Common myeloid progenitor, CD34-positive (primary cell): ENCODE data around the gene TNIK.

Source experiments
- CTCF ChIA-PET: fragments of 350-600 bp; sonication (Branson Sonifier 250); formaldehyde crosslinking; loops from one replicate; lab custom pipeline; 2021; ENCODE audit warnings: antibody characterized with exemption; lab: Charles Lee
- POLR2A ChIA-PET: fragments of 350-600 bp; sonication (Branson Sonifier 250); formaldehyde crosslinking; loops from one replicate; lab custom pipeline; 2021; ENCODE audit warnings: antibody characterized with exemption; lab: Charles Lee
- DNase-seq, 3 donors: peaks; one replicate each; pipeline versions ENCODE4 v3.0.0 to v3.0.0-alpha.2; 2013
- H3K27ac ChIP-seq, 2 experiments: 1 replicate in 1 of 2; 2 replicates in 1 of 2; pipeline ENCODE4 v1.7.0; 2013; ENCODE audit warnings: inconsistent platforms in 2 of 2, low read length in 2 of 2, mild to moderate bottlenecking in 2 of 2, low read depth in 1 of 2, moderate library complexity in 1 of 2; ENCODE audit not compliant: severe bottlenecking in 2 of 2, insufficient read depth in 1 of 2, poor library complexity in 1 of 2
- H3K27me3 ChIP-seq, 5 experiments: replicated peaks in 2 of 5; 1 replicate in 3 of 5; 2 replicates in 2 of 5; pipeline versions ENCODE4 v1.6.1 to v1.7.0; 2013; ENCODE audit warnings: low read length in 4 of 5, mild to moderate bottlenecking in 2 of 5, moderate library complexity in 2 of 5, inconsistent platforms in 1 of 5; ENCODE audit not compliant: insufficient read depth in 5 of 5, control insufficient read depth in 4 of 5
- H3K36me3 ChIP-seq, 4 experiments: 1 replicate in 2 of 4; 2 replicates in 2 of 4; pipeline versions ENCODE4 v1.6.1 to v1.7.0; 2013; ENCODE audit warnings: low read length in 3 of 4, control low read depth in 1 of 4, mild to moderate bottlenecking in 1 of 4; ENCODE audit not compliant: control insufficient read depth in 4 of 4, insufficient read depth in 4 of 4
- H3K4me1 ChIP-seq, 4 experiments: 1 replicate in 3 of 4; 2 replicates in 1 of 4; pipeline versions ENCODE4 v1.6.1 to v1.7.1; 2013; ENCODE audit warnings: low read length in 3 of 4, mild to moderate bottlenecking in 3 of 4, control low read depth in 1 of 4, inconsistent platforms in 1 of 4, moderate library complexity in 1 of 4; ENCODE audit not compliant: control insufficient read depth in 4 of 4, insufficient read depth in 4 of 4; ENCODE audit errors: control extremely low read depth in 1 of 4
- H3K4me3 ChIP-seq, 7 experiments: 1 replicate in 4 of 7; 2 replicates in 3 of 7; pipeline versions ENCODE4 v1.5.1 to v1.7.0; 2013; ENCODE audit warnings: mild to moderate bottlenecking in 7 of 7, low read length in 6 of 7, moderate library complexity in 6 of 7, inconsistent platforms in 2 of 7, low read depth in 2 of 7, control low read depth in 1 of 7; ENCODE audit not compliant: insufficient read depth in 4 of 7, control insufficient read depth in 1 of 7; ENCODE audit errors: extremely low read depth in 1 of 7
- H3K9me3 ChIP-seq, 5 experiments: 1 replicate in 4 of 5; 2 replicates in 1 of 5; pipeline versions ENCODE4 v1.6.1 to v1.7.1; 2013; ENCODE audit warnings: low read length in 4 of 5, mild to moderate bottlenecking in 2 of 5, inconsistent platforms in 1 of 5, low read depth in 1 of 5, moderate library complexity in 1 of 5; ENCODE audit not compliant: control insufficient read depth in 4 of 5, insufficient read depth in 2 of 5; ENCODE audit errors: control extremely low read depth in 1 of 5
- WGBS: methylation state at CpG from one replicate; pipeline ENCODE4 v1.1.5; 2013; ENCODE audit not compliant: insufficient coverage; 5-methylcytosine and 5-hydroxymethylcytosine counted together

The TNIK gene

DNA sequence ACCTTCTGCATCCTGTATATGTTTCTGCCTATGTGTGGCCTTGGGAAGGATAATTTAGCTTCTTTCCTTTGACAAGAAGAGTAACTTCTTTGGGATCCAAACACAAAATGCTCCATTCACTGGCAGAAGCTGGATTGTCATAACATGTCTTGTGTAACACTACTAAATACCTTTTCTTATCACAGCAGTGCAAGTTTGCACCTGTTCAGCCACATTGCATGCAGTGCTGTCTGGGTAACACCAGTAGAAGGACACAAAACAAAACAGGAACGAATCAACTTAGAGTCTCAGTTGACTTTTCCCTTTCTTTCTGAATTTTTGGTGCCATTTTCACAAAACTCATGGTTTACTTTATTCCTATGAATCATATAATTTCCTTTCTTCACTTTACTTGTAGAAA, 43.6 kb upstream of the TNIK start:
- peaks cover 0 to 5% (median 0%) of the 10 kb centered on the region in 5 experiments for H3K9me3 ChIP-seq
- H3K36me3 ChIP-seq: no peaks in the 10 kb centered on the region
- H3K27me3 ChIP-seq: no peaks in the 10 kb centered on the region
- ChIA-PET POLR2A (no interaction called here), CTCF (no interaction called here)
- DNase-seq: no peak
- no peak overlapping the region for H3K4me3 ChIP-seq
- no peaks in the 10 kb centered on the region for H3K4me1 ChIP-seq
- WGBS: 100% methylated on average over 1 of the region's 1 CpG
- no peak overlapping the region for H3K27ac ChIP-seq

- Histone ChIP-seq H3K4me1 (no peaks in the 10 kb centered on the region), H3K4me3 (no peak overlapping the region), H3K36me3 (no peaks in the 10 kb centered on the region), H3K27ac (no peak overlapping the region), H3K27me3 (no peaks in the 10 kb centered on the region), H3K9me3 (no peaks in the 10 kb centered on the region)
- ChIA-PET POLR2A (no interaction called here), CTCF (no interaction called here)
- DNase-seq: no peak
- WGBS: no CpG with 5 or more reads among the region's 1 CpG
These were observed 38.7 kb upstream of the TNIK start for GRCh38 chr3:171498921-171499320.

DNA sequence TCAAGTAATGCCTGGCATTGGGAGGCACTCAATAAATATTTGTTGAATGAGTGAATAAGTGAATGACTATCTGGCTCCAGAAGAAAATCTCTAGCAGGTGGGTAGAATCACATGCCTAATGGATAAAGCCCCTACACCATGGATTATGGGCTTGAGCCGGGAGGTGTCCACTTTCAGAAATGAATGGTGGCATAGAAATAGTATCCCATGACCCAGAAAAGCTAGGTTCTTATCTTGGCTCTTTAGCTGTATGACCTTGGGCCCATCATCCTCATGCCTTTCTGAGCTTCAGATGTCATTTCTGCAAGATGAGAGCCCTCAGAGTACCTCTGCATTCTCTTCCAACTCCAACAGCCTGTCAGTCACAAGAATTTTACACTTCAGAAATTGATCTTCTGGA, 37.3 kb upstream of the TNIK start:
- POLR2A ChIA-PET: no interaction called here
- 100% methylated on average over 1 of the region's 1 CpG for WGBS
- DNase-seq: no peak
- CTCF ChIA-PET: no interaction called here
- H3K36me3 ChIP-seq: no peaks in the 10 kb centered on the region
- H3K9me3 ChIP-seq: no peaks in the 10 kb centered on the region
- H3K4me3 ChIP-seq: no peak overlapping the region
- H3K27me3 ChIP-seq: no peaks in the 10 kb centered on the region
- H3K27ac ChIP-seq: no peak overlapping the region
- H3K4me1 ChIP-seq: no peaks in the 10 kb centered on the region

GRCh38 chr3:171495413-171495812, 35.2 kb upstream of the TNIK start:
- Histone ChIP-seq H3K27ac (no peak overlapping the region), H3K36me3 (no peaks in the 10 kb centered on the region), H3K27me3 (no peaks in the 10 kb centered on the region), H3K4me1 (peaks cover 0 to 2% (median 0%) of the 10 kb centered on the region in 4 experiments), H3K9me3 (no peaks in the 10 kb centered on the region), H3K4me3 (no peak overlapping the region)
- ChIA-PET POLR2A (no interaction called here), CTCF (no interaction called here)
- no peak for DNase-seq

DNA sequence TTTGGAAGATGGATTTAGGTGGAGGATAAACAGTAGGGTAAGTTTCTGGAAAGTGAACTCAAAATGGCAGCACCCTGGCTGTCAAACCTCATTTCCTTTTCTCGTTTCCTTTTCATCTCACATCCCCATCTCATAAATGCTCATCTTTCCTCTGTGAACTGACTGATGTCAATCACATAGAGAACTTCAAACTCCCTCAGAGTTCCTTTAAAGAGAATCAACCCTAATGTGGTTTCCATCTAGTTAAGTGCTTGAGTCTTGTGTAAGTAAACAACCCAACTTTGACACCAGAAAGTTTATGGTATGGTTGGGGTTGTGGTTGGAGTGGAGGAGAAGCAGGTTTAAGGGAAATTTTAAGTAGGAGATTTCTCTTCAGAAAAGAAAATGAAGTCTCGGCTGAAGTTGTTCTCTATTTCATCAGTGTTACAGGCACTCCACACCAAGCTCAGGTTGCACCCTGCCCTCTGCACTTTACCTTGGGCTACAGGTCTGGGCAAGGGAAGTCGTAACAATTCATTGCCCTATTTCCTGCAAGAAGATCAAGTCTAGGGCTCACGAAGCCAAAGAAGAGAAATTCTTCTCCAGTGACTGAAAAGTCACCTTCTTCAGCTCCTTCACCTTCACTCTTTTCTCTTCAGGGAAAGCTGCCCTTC, 34.4 kb upstream of the TNIK start:
- Histone ChIP-seq H3K9me3 (no peaks in the 10 kb centered on the region), H3K36me3 (no peaks in the 10 kb centered on the region), H3K27ac (no peak overlapping the region), H3K4me1 (peaks cover 0 to 2% (median 0%) of the 10 kb centered on the region in 4 experiments), H3K27me3 (no peaks in the 10 kb centered on the region), H3K4me3 (no peak overlapping the region)
- WGBS: 88% methylated on average over 2 of the region's 4 CpGs
- peak in 2 of 3 donors; percentile 15 for DNase-seq
- ChIA-PET POLR2A (no interaction called here), CTCF (no interaction called here)

DNA sequence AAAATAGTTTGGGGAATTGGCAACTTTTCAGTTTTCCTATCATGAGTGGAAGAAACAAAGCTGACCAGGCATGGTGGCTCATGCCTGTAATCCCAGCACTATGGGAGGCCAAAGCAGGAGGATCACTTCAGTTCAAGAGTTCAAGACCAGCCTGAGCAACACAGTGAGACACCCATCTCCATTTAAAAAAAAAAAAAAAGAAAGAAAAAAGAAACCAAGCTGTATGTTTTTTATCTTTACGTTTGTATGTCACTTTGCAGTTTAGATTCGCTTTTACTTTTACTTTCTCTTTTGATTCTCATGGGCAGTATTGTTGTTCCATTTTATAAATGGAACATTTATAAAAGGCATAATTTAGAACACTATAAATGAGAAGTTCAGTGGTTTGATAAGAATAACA, 31.2 kb upstream of the TNIK start:
- Histone ChIP-seq H3K27ac (peak overlapping the region in 1 of 2 experiments; percentile 54), H3K36me3 (no peaks in the 10 kb centered on the region), H3K27me3 (no peaks in the 10 kb centered on the region), H3K4me1 (peaks cover 0 to 2% (median 0%) of the 10 kb centered on the region in 4 experiments), H3K4me3 (peak overlapping the region in 5 of 7 experiments; percentile 9 to 63 (median 33)), H3K9me3 (no peaks in the 10 kb centered on the region)
- DNase-seq: peak; percentile 29 to 73 (median 60)
- ChIA-PET POLR2A (no interaction called here), CTCF (interaction anchor here (1.5 kb wide), 1 partner anchor 22 kb away, joined by 3 read pairs; no protein-coding TSS in a partner anchor)
- WGBS: no CpG with 5 or more reads among the region's 2 CpGs

DNA sequence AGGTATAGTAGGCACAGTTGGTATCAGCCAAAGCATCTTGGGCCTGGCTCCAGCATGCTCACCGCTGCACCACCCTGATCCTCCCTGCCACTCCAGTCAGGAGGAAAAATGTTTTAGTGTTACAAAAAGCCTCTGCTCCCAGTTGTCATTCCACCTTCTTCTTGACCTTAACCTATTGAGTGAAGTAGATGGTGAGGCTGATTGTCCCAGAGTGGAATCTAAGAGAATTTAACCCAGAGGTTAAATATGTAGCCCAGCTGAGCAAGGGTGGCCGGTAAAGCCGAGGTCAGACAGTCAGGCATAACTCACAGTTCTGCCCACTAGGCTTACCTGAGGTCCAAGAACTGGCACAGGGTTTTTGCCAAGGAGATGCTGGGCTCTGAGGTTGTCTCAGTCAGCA, 30.7 kb upstream of the TNIK start:
- Histone ChIP-seq H3K9me3 (no peaks in the 10 kb centered on the region), H3K27me3 (no peaks in the 10 kb centered on the region), H3K4me1 (peaks cover 0 to 2% (median 0%) of the 10 kb centered on the region in 4 experiments), H3K4me3 (peak overlapping the region in 3 of 7 experiments; percentile 26 to 63 (median 51)), H3K27ac (no peak overlapping the region), H3K36me3 (no peaks in the 10 kb centered on the region)
- POLR2A ChIA-PET: no interaction called here
- DNase-seq: no peak
- 100% methylated on average over 2 of the region's 3 CpGs for WGBS
- CTCF ChIA-PET: interaction anchor here (1.5 kb wide), 1 partner anchor 21 kb away, joined by 3 read pairs; no protein-coding TSS in a partner anchor
